Peyer's patch (tissue), 4 donors: ENCODE data around the gene SYPL2. TPM values are rescaled to one million over a fixed set of nuclear protein-coding genes. Genes with fewer than 3 reads are reported as not detected.

Experiments used
- DNase-seq, 3 donors: peaks; one replicate each; pipeline ENCODE4 v3.0.0-alpha.2; 2017 to 2019
- H3K27ac ChIP-seq, 4 donors: fragments of 200-600 bp; sonication (generic); one replicate each; pipeline ENCODE4 v1.5.1; 2016 to 2019
- H3K27me3 ChIP-seq, 2 donors: fragments of 200-600 bp; sonication (generic); one replicate each; pipeline ENCODE4 v1.5.1; 2019
- H3K36me3 ChIP-seq, 3 donors: fragments of 200-600 bp; sonication (generic); one replicate each; pipeline ENCODE4 v1.5.1; 2016 to 2019
- H3K4me1 ChIP-seq, 4 donors: fragments of 200-600 bp; sonication (generic); one replicate each; pipeline ENCODE4 v1.5.1; 2016 to 2019
- H3K4me3 ChIP-seq, 4 donors: fragments of 200-600 bp; sonication (generic); 1 replicate in 3 of 4; 2 replicates in 1 of 4; pipeline ENCODE4 v1.5.1; 2016 to 2019; ENCODE audit warnings: mild to moderate bottlenecking in 1 of 4
- H3K9me3 ChIP-seq, 4 donors: fragments of 200-600 bp; sonication (generic); one replicate each; pipeline ENCODE4 v1.5.1; 2016 to 2019; ENCODE audit warnings: mild to moderate bottlenecking in 1 of 4
- POLR2A ChIP-seq, 2 donors: fragments of 450-650 bp; IDR thresholded peaks; one replicate each; pipeline ENCODE4 v1.5.1; 2017; ENCODE audit warnings: antibody characterized with exemption in 2 of 2, mild to moderate bottlenecking in 2 of 2, moderate library complexity in 2 of 2
- total RNA-seq, 4 donors: library from RNA; depleted of rRNA; stranded (reverse); fragments of >200 nt; gene quantifications; one replicate each; pipeline ENCODE4 v1.1.0, GENCODE V29; 2016
- TF ChIP-seq, protein P1 (sequence below), 6 experiments: fragments of 450-650 bp in 4 of 6; fragments of 200-600 bp in 2 of 6; sonication (generic) in 1 of 6; IDR thresholded peaks; one replicate each; pipeline ENCODE4 v1.5.1; 2017 to 2019; ENCODE audit warnings: antibody characterized with exemption in 6 of 6, mild to moderate bottlenecking in 3 of 6, moderate library complexity in 1 of 6

SYPL2 gene
- total RNA-seq, 4 donors from 2014 or later, result 0.67 TPM; not detected in 3

DNA sequence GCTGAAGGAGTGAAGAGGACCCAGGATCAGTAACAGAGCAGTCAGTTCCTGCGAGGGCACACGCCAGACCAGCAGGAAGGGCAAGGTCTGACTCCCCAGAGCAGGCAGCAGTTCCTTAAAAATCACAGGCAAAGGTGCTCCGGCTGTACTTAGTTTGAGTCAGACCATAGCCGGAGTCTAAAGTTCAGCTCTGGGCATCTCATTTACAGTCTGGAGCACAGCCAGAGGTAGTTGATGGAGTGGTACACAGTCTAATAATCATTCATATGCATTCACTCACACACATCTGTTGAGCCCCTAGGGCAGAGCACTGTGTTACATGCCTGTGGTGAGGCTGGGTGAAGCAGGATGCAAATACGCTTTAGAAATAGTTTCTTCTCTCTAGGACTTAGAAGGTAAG lies 50.5 kb downstream of the SYPL2 start:
- Histone ChIP-seq H3K27me3 (no peaks in the 10 kb centered on the region), H3K27ac (peak overlapping the region in 3 of 4 donors; percentile 36 to 82 (median 79)), H3K4me3 (no peak overlapping the region), H3K36me3 (no peaks in the 10 kb centered on the region), H3K4me1 (peaks cover 0 to 7% (median 2%) of the 10 kb centered on the region in 4 donors), H3K9me3 (no peaks in the 10 kb centered on the region)
- TF ChIP-seq, protein P1, sequence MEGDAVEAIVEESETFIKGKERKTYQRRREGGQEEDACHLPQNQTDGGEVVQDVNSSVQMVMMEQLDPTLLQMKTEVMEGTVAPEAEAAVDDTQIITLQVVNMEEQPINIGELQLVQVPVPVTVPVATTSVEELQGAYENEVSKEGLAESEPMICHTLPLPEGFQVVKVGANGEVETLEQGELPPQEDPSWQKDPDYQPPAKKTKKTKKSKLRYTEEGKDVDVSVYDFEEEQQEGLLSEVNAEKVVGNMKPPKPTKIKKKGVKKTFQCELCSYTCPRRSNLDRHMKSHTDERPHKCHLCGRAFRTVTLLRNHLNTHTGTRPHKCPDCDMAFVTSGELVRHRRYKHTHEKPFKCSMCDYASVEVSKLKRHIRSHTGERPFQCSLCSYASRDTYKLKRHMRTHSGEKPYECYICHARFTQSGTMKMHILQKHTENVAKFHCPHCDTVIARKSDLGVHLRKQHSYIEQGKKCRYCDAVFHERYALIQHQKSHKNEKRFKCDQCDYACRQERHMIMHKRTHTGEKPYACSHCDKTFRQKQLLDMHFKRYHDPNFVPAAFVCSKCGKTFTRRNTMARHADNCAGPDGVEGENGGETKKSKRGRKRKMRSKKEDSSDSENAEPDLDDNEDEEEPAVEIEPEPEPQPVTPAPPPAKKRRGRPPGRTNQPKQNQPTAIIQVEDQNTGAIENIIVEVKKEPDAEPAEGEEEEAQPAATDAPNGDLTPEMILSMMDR (IDR thresholded peaks at IDR 0.05), result peak in 1 of 6 experiments; percentile 22
- TF ChIP-seq POLR2A (IDR thresholded peaks at IDR 0.05), result peak in 1 of 2 donors; percentile 25
- peak in 2 of 3 donors; percentile 73 to 84 for DNase-seq

DNA sequence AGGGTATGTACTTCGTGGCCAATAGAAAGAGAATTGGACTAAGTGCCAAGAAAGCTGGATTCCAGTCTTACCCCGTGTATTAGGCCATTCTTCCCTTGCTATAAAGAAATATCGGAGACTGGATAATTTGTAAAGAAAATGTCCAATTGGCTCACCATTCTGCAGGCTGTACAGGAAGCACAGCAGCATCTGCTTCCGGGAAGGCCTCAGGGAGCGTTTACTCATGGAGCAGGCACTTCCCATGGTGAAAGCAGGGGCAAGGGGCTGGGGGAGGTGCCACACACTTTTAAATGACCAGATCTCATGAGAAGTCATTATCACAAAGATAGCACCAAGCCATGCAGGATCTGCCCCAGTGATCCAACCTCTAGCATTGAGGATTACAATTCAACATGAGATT lies 51.0 kb downstream of the SYPL2 start:
- Histone ChIP-seq H3K4me1 (peaks cover 0 to 7% (median 2%) of the 10 kb centered on the region in 4 donors), H3K4me3 (no peak overlapping the region), H3K27ac (peak overlapping the region in 2 of 4 donors; percentile 13 to 38), H3K27me3 (no peaks in the 10 kb centered on the region), H3K36me3 (no peaks in the 10 kb centered on the region), H3K9me3 (no peaks in the 10 kb centered on the region)
- TF ChIP-seq, protein P1 (IDR thresholded peaks at IDR 0.05), result no peak
- no peak for TF ChIP-seq POLR2A (IDR thresholded peaks at IDR 0.05)
- DNase-seq, result no peak

DNA sequence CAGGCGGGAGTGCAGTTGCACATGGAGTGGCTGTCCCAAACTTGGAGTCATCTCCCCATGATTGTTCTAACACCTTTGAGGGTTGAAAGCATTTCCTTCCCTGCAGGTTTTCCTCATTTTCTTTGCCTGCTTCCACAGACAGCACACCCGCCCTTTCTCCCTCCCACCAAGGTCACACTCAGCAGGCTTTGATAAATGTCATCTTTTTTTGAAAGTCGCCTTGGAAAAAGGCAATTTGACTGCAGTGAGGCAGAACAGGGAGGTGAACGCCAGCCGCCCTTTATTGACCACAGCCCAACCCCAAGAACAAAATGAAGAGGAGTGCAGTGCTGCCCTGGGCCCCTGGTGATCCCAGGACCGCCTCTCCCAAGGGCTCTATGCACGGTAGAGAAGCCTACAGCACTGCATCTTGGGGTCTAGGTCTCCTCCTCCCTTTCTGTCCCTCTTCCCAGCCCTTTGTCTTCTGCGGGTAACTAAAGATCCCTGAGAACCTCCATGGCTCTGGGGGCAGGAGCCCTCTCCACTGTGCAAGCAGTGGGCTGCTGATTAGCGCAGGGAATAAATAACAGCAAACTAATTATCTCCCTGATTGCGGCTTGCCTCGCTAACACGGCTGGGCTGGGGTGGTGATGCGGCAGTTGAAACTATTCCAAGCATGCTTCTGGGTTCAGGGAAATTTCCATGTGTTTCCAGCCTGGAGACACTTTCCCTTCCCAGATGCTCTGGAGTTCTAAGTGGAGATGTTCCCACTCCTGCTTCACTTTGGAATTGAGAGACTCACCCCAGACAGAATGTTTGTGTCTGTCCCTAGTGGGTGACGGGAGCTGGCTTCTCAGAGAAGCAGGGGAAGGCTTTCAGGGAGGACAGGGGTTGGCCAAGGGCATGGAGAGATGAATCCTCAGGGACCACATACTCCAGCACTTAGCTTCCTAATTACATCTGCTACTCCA lies 54.9 kb downstream of the SYPL2 start:
- TF ChIP-seq, protein P1 (IDR thresholded peaks at IDR 0.05), result no peak
- no peak for TF ChIP-seq POLR2A (IDR thresholded peaks at IDR 0.05)
- no peak overlapping the region for H3K27ac ChIP-seq
- no peaks in the 10 kb centered on the region for H3K9me3 ChIP-seq
- no peak overlapping the region for H3K4me3 ChIP-seq
- DNase-seq, result no peak
- H3K27me3 ChIP-seq, result no peaks in the 10 kb centered on the region
- H3K36me3 ChIP-seq, result no peaks in the 10 kb centered on the region
- H3K4me1 ChIP-seq, result peaks cover 0 to 5% (median 2%) of the 10 kb centered on the region in 4 donors

DNA sequence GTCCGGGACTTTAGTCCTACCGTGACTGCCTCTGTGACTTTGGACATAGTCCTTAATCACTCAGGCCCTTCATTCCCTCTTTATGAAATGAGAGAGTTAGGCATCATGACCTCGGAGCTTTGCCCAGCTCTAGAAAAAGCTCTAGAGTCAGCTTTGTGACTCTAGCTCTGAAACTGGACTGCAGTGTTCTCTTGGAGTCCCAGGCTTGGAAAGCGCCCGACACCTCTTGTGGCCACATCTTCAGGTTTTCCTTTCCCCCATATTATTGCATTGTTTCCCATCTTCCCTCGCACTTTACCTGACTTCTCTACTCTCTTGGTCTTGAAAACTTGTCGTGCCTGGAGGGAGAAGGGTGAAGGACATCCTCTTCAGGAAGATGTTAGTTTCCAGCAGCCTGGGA lies 55.7 kb downstream of the SYPL2 start:
- H3K4me1 ChIP-seq, result peaks cover 0 to 4% (median 0%) of the 10 kb centered on the region in 4 donors

DNA sequence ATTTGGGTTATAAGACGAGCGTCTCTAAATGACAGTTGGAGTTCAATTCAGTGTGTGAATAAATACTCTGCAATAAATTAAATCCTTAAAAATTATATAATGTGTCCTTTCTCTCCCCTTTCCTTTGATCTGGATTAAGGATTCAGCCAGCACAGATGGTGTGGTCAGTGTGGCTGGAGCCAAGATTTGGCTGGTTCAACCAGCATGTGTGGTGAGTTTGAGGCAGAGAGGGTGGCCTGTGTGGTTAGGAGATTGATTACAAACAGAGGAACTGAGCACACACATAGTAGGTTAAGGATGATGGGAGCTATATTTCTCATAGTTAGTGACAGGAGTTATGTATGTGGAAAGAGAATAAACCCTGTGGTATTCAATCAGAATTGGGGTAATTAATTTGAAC lies 57.4 kb downstream of the SYPL2 start:
- TF ChIP-seq, protein P1 (IDR thresholded peaks at IDR 0.05), result no peak
- no peak for TF ChIP-seq POLR2A (IDR thresholded peaks at IDR 0.05)

More for the DNA sequence above, 55.7 kb downstream of the SYPL2 start:
- Histone ChIP-seq H3K4me3 (no peak overlapping the region), H3K27me3 (no peaks in the 10 kb centered on the region), H3K9me3 (no peaks in the 10 kb centered on the region), H3K36me3 (no peaks in the 10 kb centered on the region), H3K27ac (no peak overlapping the region)
- DNase-seq, result no peak
- TF ChIP-seq, protein P1 (IDR thresholded peaks at IDR 0.05), result no peak
- no peak for TF ChIP-seq POLR2A (IDR thresholded peaks at IDR 0.05)

More for the DNA sequence above, 57.4 kb downstream of the SYPL2 start:
- H3K9me3 ChIP-seq, result no peaks in the 10 kb centered on the region
- no peaks in the 10 kb centered on the region for H3K36me3 ChIP-seq
- H3K27ac ChIP-seq, result no peak overlapping the region
- H3K4me1 ChIP-seq, result no peaks in the 10 kb centered on the region
- no peak for DNase-seq
- no peaks in the 10 kb centered on the region for H3K27me3 ChIP-seq
- no peak overlapping the region for H3K4me3 ChIP-seq
